ENCODE measurements around the gene SLC7A10.
"Not testable (repeated sequence)": the region's sequence is repeated elsewhere in the genome, so short reads cannot be mapped to it uniquely, and the experiment has no call there.

SLC7A10 gene

DNA sequence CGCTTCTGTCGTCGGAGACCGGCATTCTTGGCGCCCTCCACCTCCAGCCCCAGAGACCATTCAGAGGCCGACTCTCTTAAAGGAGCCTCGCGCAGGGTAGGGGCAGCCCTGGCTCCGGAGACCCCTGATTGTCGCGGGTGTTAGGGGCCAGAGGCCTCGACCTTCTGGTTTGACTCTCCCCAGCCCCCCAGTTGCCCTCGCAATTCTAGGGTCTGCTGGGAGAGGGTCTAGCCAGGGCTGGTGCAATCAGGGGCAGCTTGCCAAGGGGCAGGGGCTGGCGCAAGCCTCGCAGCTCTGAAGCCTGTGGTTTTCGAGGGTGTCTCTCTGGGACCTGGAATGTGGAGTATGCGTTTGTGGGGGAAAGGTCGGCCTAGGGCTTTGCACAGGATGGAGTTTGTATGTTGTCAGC is 1.6 kb upstream of the SLC7A10 start:
- no peak overlapping the region for H3K4me3 ChIP-seq (ENCODE audit: low read depth, low read length)
- no peak for TF ChIP-seq CTCF (IDR thresholded peaks at IDR 0.05; ENCODE audit: low read depth, low read length, missing control alignments)
- no peak for DNase-seq (ENCODE audit: low read depth)

GRCh38 chr19:33226550-33227241 is 1.0 kb upstream of the SLC7A10 start:
- DNase-seq (ENCODE audit: low read depth), result no peak
- H3K4me3 ChIP-seq (ENCODE audit: low read depth, low read length), result no peak overlapping the region
- TF ChIP-seq CTCF (IDR thresholded peaks at IDR 0.05; ENCODE audit: low read depth, low read length, missing control alignments), result no peak

GRCh38 chr19:33224694-33225457 is 774 bp downstream of the SLC7A10 start:
- H3K4me3 ChIP-seq (ENCODE audit: low read depth, low read length), result no peak overlapping the region
- no peak for TF ChIP-seq CTCF (IDR thresholded peaks at IDR 0.05; ENCODE audit: low read depth, low read length, missing control alignments)
- DNase-seq (ENCODE audit: low read depth), result no peak

DNA sequence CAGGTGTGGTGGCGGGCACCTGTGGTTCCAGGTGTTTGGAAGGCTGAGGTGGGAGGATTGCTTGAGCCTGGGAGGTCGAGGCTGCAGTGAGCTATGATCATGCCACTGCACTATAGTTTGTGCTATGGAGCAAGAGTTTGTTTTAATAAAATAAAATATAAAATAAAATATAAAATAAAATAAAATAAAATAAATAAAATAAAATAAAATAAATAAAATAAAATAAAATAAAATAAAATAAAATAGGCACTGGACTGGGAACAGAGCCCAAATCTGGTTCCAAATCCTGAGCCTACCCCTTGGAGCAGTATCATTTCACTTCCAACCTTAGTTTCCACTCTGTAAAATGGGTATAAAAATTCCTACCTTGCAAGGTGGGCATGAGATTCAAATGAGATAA is 3.4 kb downstream of the SLC7A10 start:
- not testable (repeated sequence) for DNase-seq (ENCODE audit: low read depth); H3K4me3 ChIP-seq (ENCODE audit: low read depth, low read length)

DNA sequence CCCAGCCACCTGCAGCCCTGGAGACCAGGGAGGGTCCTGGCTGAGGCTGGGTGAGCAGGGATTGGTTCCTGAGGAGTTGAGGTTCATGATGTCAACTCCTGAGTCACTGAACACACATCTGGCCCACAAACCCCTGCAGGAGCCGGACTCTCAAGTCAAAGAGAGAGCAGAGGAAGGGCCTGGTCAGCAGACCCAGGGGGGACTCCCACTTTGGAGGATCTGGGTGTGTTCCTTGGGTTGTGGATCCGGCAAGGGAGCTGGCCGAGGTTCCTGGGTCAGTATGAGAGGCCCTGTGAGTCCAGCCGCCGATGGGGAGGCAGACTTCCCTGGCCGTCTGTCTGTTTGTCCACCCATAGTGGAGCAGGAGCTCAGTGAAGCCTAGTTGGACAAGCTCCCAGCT is 4.0 kb downstream of the SLC7A10 start:
- no peak for TF ChIP-seq CTCF (IDR thresholded peaks at IDR 0.05; ENCODE audit: low read depth, low read length, missing control alignments)
- H3K4me3 ChIP-seq (ENCODE audit: low read depth, low read length), result no peak overlapping the region
- DNase-seq (ENCODE audit: low read depth), result no peak

- DNase-seq (ENCODE audit: low read depth), result no peak
- H3K4me3 ChIP-seq (ENCODE audit: low read depth, low read length), result no peak overlapping the region
- no peak for TF ChIP-seq CTCF (IDR thresholded peaks at IDR 0.05; ENCODE audit: low read depth, low read length, missing control alignments)
Observed at GRCh38 chr19:33220735-33221134, 4.9 kb downstream of the SLC7A10 start.

DNA sequence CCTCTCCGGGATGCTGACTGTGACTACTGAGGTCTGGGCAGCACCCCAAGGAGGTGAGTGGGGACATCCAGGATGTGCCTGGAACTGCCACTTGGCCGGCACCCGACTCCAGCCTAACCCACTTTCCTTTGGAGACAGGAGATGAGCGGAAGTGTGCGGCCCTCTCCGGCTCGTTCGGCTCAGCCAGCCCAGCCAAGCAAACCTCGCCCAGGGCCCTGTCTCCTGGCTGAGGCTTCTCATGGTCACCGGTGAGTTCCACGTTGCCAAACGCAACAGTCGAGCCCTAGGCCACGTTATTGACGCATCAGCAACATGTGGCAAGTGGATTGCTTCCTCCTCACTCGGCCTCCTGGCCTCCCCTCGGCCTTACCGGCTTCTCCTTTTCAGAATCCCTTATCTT is 5.5 kb downstream of the SLC7A10 start:
- DNase-seq (ENCODE audit: low read depth), result no peak
- no peak overlapping the region for H3K4me3 ChIP-seq (ENCODE audit: low read depth, low read length)
- TF ChIP-seq CTCF (IDR thresholded peaks at IDR 0.05; ENCODE audit: low read depth, low read length, missing control alignments), result no peak
